Activated T-helper 1 cell treated with Interleukin-2 at 50 U/mL for 16 hours (primary cell): Measurements from ENCODE around the gene RRP12.
A peak's percentile ranks its signal among the peaks of the same experiment; 100 is the strongest.

Source experiments
- DNase-seq: peaks from one replicate; pipeline ENCODE4 v3.0.0-alpha.2; 2020; ENCODE audit warnings: low read depth

The RRP12 gene

GRCh38 chr10:97335188-97335619 lies 65.9 kb downstream of the RRP12 start:
- DNase-seq, result no peak

- DNase-seq, result peak; percentile 81
These were observed 66.6 kb downstream of the RRP12 start, which contains the start of gene FRAT2 for GRCh38 chr10:97334370-97335175. Gene FRAT2, minus strand, starts transcription at chr10:97334729. Its CDS starts 157 bp downstream, at chr10:97334572.

GRCh38 chr10:97333601-97334369 lies 67.4 kb downstream of the RRP12 start:
- DNase-seq, result peak; percentile 4

GRCh38 chr10:97333351-97333600 lies 67.9 kb downstream of the RRP12 start:
- no peak for DNase-seq

- no peak for DNase-seq
These were observed 68.4 kb downstream of the RRP12 start for GRCh38 chr10:97332591-97333350.

- DNase-seq, result no peak
These were observed 69.9 kb downstream of the RRP12 start for GRCh38 chr10:97331153-97331703.

GRCh38 chr10:97329766-97330165 lies 71.4 kb downstream of the RRP12 start:
- DNase-seq, result no peak

- no peak for DNase-seq
These were observed 72.3 kb downstream of the RRP12 start for GRCh38 chr10:97328646-97329453.

- DNase-seq, result no peak
These were observed 73.5 kb downstream of the RRP12 start for GRCh38 chr10:97327348-97328294.

- DNase-seq, result no peak
These were observed 75.4 kb downstream of the RRP12 start for GRCh38 chr10:97325754-97326153.

GRCh38 chr10:97323501-97323900 lies 77.6 kb downstream of the RRP12 start:
- no peak for DNase-seq

GRCh38 chr10:97321804-97322190 lies 79.3 kb downstream of the RRP12 start:
- DNase-seq, result no peak

- no peak for DNase-seq
These were observed 79.9 kb downstream of the RRP12 start for GRCh38 chr10:97321032-97321803.

GRCh38 chr10:97320480-97321031 lies 80.6 kb downstream of the RRP12 start:
- no peak for DNase-seq

- peak; percentile 44 for DNase-seq
These were observed 81.3 kb downstream of the RRP12 start for GRCh38 chr10:97319671-97320479.

GRCh38 chr10:97318772-97319651 lies 82.1 kb downstream of the RRP12 start, which contains the start of gene FRAT1:
Gene FRAT1, plus strand, starts transcription at chr10:97319271. Its CDS starts 183 bp downstream, at chr10:97319454.
- DNase-seq, result peak; percentile 81

- no peak for DNase-seq
These were observed 86.5 kb downstream of the RRP12 start for GRCh38 chr10:97314671-97315070.
